ENCODE results near the gene ZNF3.

The ZNF3 gene

DNA sequence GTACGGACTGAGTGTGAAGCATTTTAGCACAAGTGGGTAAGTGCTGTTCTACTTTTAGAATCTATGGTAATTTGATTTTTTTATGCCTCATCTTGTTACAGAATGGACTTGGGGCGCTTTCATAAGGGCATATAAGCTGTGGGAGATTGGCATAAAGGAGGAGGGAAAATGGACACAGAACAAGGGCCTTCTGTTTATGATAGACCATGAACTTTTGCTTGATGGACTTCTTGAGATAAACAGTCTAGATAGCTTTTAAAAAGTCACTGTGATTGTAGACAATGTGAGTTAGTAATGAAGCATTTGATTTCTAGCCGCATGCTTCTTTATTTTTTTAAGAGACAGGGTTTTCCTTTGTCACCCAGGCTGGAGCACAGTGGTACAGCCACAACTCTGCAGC, 29.9 kb downstream of the ZNF3 start:
- DNase-seq: no peak

DNA sequence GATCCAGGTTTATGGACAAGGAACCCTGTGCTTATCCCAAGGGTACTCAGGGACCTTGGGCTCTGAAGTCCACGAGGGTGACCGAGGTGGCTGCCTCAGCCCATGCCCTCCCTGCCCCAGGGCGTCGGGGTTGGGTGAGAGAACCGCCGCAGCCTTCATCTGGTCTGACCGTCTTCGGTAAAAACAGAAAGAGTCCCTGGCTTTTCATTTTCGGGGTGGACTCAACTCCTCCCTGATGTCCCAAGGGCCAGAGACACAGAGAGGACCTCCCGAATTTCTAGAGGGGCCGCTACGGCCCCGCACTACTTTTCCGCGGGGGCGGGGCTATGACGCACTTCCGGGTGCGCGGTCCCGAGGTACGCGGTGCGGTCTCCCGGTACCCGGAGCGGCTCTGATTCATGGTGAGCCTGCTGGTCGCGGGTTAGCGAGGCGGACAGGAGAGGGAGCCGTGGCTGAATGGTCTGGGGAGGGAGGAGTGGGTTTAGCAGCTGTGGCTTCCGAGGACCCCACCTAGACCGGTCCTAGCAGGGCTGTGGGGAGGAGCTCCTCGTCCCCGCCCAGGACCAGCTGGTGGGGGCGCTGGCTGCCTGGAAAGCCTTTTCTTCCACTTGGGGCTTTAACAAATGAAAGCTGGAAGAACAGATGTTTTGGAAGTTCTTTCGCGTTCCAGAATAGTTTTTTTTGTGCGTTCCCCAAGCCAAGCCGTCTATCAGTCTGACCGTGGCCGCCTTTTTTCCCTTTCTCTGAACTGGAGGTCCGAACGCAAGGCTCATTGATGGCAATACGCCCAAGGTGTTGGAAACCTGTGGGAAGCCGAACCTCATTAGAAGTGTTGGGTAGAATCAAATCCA, 31.9 kb downstream of the ZNF3 start, which contains the start of gene ZSCAN21:
Gene ZSCAN21 (plus strand): TSS at position 334 of the 851 bp plus-strand sequence. CDS start 7,233 bp downstream, outside the sequence.
- DNase-seq: peak; percentile 85

DNA sequence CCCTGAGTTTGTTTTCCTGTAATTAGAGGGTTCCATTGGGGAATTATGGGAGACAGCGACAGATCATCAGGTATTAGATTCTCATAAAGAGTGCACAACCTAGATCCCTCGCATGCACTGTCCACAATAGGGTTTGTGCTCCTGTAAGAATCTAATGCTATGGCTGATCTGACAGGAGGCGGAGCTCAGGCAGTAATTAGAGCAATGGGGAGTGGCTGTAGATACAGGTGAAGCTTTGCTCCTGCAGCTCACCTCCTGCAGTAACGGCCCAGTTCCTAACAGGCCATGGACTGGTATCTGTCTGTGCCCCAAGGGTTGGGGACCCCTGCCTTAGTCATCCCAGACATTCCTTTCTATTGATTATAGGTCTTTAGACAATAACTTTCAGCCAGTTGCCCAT, 32.8 kb downstream of the ZNF3 start:
- no peak for DNase-seq

DNA sequence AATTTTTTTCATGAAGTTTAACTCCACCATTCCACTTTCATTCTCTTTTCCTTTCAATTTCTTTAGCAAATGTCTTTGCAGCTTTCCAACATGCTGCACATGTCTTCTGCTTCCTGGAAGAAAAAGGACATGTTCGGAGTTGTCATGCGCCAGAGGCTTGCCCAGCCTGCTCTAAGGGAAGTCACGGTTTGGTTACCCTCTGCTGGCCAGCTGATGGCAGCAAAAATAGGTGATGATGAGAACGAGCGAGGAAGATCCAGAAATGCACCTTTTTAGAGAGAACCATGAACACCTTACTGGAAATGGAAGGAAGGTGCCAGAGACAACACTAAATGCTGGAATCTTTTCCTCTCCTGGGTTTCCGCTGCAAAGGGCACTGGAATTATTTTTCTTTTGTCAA, 36.8 kb downstream of the ZNF3 start:
- no peak for DNase-seq

DNA sequence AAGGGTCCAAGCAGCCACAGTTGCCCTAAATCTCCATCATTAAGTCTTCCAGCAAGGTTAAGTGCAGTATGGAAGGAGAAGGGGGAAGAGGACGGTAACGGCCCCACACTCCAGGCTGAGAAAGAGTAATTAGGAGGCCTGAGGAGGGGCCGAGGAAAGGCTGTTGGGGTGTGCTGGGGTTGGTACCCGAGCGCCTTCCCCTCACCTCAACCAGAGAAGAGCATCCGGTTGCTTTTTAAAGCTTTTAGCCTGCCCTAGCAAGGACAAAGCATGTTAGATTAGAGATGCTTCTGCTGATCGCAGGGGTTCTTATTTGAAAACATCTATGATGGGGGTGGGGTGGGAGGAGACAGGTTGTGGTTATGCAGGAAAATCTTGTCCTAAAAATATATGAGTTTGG, 40.9 kb downstream of the ZNF3 start:
- DNase-seq: no peak

DNA sequence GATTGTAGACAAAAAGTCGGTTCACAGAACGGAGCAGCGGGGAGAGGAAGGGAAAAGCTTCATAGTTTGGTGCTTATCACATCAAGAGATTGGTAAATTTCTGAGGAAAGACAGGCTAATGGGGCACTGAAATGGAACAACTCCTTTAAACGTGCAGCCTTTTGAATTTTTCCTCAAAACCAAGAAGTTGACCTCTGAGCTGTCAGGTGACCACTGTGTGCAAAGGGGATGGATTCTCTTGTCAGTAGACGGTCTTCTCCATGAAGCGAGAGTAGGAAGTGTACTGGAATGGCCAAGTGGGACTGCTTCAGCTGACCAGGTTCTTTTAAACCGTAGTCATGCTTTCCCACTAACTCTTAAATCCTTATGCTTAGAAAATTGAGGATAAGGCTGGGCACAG, 43.2 kb downstream of the ZNF3 start:
- no peak for DNase-seq

- no peak for DNase-seq
Observed at GRCh38 chr7:100035876-100036275, 45.6 kb downstream of the ZNF3 start.

GRCh38 chr7:100034871-100035510, 46.5 kb downstream of the ZNF3 start:
- no peak for DNase-seq

DNA sequence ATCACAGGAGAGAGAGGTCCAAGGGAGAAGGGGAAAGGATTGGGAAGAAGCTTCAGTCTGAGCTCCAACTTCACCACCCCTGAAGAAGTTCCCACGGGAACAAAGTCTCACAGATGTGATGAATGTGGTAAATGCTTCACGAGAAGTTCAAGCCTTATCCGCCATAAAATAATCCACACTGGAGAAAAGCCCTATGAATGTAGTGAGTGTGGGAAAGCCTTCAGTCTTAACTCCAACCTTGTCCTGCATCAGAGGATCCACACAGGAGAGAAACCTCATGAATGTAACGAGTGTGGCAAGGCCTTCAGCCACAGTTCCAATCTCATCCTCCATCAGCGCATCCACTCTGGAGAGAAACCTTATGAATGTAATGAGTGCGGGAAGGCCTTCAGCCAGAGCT, 48.0 kb downstream of the ZNF3 start:
- no peak for DNase-seq

GRCh38 chr7:100029596-100029995, 51.9 kb downstream of the ZNF3 start:
- no peak for DNase-seq

DNA sequence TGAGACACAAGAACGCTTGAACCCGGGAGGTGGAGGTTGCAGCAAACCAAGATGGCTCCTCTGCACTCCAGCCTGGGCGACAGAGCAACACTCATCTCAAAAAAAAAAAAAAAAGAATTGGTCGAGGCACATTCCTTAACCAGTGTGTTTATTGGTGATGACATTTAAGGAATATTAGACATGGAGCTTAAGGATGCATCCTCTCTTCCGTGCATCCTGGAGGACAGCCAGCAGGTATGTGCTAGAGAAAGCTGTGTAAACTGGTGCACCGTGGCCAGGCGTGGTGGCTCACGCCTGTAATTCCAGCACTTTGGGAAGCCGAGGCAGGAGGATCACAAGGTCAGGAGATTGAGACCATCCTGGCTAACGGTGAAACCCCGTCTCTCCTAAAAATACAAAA, 54.3 kb downstream of the ZNF3 start:
- DNase-seq: no peak

DNA sequence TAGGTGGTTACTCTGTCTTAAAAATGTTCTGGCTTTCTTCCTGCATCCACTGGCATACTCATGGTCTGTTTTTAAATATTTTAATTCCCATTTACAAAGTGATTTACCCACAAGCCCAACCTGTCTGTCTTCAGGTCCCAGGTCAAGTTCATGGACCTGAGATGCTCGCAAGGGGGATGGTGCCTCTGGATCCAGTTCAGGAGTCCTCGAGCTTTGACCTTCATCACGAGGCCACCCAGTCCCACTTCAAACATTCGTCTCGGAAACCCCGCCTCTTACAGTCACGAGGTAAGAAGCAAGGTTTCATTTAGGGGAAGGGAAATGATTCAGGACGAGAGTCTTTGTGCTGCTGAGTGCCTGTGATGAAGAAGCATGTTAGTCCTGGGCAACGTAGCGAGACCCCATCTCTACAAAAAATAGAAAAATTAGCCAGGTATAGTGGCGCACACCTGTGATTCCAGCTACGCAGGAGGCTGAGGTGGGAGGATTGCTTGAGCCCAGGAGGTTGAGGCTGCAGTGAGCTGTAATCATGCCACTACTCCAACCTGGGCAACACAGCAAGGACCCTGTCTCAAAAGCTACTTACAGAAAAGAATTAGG, 57.4 kb downstream of the ZNF3 start:
- DNase-seq: no peak

DNA sequence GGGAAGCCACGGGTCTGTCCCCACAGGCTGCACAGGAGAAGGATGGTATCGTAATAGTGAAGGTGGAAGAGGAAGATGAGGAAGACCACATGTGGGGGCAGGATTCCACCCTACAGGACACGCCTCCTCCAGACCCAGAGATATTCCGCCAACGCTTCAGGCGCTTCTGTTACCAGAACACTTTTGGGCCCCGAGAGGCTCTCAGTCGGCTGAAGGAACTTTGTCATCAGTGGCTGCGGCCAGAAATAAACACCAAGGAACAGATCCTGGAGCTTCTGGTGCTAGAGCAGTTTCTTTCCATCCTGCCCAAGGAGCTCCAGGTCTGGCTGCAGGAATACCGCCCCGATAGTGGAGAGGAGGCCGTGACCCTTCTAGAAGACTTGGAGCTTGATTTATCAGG, 58.0 kb downstream of the ZNF3 start:
- DNase-seq: no peak

DNA sequence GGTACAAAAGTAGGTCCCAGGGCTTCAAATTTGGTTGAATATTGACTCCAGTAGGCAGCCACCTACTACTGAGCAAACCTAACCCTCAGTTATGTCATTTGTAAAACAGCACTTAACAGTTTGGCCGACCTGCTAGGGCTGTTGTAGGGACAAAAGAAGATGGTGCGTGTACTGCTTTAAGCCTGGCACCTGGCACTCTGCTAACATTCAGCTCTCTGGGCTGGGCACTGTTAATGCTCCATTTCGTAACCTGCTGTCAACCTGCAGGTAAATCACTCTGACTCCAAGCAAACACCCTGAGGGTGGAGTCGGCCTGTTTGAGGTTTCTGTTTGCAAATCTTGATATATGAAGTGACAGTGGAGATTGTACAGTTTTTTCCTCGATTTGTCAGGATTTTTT, 58.9 kb downstream of the ZNF3 start:
- DNase-seq: no peak

GRCh38 chr7:100021297-100021696, 60.2 kb downstream of the ZNF3 start:
- no peak for DNase-seq
